GM12874 (cell line): ENCODE measurements around the gene IDI2.

Source experiments
- TF ChIP-seq, protein P1 (sequence below): IDR thresholded peaks from 2 replicates; pipeline ENCODE4 v1.5.1; 2011; ENCODE audit warnings: low read depth, mild to moderate bottlenecking, control low read depth, low read length, moderate library complexity; ENCODE audit not compliant: insufficient read depth

The IDI2 gene

DNA sequence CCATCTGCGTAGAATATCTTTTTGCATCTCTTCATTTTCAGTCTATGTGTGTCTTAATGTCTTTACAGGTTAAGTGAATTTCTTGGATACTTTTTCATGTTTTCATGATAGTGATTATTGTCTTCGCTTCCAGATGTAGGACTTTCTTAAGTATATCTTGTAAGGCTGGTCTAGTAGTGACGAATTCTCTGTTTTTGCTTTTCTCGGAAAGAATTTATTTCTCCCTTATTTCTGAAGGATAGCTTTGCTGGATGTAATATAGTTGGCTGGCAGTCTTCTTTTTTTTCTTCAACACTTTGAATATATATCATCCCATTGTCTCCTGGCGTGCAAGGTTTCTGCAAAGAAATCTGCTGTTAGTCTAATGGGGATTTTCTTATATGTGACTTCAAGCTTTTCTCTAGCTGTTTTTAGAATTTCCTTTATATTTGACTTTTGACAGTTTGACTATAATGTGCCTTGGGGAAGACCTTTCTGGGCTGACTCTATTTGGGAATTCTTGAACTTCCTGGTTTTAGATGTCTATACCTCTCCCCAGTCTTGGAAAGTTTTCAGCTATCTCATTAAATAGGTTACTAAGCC lies 23.1 kb downstream of the IDI2 start:
- TF ChIP-seq, protein P1, sequence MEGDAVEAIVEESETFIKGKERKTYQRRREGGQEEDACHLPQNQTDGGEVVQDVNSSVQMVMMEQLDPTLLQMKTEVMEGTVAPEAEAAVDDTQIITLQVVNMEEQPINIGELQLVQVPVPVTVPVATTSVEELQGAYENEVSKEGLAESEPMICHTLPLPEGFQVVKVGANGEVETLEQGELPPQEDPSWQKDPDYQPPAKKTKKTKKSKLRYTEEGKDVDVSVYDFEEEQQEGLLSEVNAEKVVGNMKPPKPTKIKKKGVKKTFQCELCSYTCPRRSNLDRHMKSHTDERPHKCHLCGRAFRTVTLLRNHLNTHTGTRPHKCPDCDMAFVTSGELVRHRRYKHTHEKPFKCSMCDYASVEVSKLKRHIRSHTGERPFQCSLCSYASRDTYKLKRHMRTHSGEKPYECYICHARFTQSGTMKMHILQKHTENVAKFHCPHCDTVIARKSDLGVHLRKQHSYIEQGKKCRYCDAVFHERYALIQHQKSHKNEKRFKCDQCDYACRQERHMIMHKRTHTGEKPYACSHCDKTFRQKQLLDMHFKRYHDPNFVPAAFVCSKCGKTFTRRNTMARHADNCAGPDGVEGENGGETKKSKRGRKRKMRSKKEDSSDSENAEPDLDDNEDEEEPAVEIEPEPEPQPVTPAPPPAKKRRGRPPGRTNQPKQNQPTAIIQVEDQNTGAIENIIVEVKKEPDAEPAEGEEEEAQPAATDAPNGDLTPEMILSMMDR: no peak

DNA sequence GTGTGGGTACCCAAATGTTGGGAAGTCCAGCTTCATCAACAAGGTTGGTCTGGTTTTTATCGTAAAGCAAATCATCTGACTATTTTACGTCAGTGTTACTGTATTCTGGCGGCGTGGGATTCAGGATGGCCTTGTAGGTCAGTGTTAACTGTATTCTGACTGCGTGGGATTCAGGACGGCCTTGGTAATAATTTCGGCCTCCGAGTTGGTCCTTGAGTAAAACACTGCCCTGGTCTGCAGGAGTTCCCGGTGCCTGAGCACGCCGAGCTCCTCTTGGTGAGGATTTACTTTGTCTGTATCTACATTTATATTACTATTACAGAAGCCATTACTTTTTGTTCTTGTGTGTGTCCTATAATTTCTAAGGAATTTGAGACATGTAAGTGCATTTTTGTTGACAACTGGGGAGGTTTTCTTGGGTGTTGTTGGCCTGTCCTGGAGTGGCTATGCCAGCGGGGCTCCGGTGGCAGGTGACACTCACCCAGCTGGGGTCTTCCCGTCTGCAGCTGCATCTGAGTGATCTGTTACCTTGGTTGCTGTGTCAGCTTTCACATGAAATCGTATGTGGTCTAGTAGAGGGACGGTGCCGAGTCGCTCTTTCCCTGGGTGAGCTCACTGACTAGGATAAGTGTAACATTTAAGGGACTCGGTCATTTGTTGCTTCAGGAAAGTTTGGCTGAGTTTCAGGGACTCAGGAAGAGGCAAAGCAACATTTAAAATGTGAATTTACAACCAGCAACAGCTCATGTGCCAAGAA lies 28.2 kb downstream of the IDI2 start:
- TF ChIP-seq, protein P1: no peak

DNA sequence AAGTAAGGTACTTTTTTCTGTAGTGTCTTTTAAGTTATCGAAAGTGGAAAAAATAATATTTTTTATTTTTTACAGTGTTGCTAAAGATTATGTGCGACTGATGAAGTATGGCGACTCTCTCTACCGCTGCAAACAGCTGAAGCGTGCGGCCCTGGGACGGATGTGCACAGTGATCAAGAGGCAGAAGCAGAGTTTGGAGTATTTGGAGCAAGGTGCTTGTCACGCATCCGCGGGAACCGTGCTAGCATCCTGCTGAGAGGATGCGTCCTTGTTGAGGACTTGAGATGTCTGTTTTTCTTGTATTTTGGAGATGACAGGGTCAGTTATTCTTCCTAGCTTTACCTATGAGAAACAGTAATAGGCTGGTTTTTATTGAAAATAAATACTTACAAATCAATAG lies 29.6 kb downstream of the IDI2 start:
- TF ChIP-seq, protein P1: no peak

DNA sequence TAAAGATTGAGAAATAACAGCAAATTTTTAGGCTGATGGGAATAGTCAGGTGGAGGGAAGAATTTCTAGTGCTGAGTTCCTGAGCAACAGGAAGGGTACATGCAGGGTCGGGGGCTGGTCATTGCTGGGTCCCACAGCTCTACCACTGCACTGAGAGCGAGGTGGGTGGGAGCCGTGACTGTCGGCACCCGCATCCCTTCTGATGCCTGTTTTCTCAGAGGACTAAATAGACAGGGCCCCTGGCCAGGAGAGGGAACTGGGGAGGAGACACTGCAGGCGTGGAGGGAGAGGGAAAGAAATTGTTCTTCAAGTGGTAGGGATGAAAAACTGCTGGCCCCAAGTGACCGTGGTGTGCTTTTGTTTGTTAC lies 30.1 kb downstream of the IDI2 start:
- TF ChIP-seq, protein P1: no peak

DNA sequence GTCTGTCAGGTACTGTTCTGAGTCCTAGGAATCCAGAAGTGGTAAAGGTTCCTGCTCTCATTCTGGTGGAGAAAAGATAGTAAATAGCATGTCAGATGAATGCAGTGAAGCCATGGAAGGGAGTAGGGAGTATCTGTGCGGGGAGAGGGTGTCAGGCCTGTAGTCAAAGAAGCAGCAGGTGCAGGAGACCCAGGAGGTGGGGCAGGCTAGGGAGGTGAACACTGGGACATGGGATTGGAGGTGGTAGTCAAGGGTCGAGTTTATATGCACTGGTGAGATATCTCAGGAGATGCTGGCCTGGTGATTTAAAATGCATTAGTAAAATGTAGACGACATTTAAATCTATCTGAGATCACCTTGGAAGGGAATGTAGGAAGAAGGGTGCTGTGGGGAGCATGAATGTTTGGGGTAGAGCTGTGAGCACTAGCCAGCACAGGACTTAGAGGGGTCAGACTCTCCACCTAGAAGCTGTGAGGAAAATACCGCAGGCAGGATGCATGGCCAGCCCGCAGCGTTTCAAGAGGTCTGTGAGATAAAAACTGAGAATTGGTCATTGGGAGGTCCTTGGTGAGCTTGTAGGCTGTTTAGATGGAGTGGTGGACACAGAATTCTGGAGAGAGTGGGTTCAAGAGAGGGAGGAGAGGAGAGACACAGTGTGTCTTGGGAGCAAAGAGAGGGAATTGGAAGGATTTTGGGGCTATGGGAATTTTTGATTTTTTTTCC lies 30.7 kb downstream of the IDI2 start:
- TF ChIP-seq, protein P1: no peak

DNA sequence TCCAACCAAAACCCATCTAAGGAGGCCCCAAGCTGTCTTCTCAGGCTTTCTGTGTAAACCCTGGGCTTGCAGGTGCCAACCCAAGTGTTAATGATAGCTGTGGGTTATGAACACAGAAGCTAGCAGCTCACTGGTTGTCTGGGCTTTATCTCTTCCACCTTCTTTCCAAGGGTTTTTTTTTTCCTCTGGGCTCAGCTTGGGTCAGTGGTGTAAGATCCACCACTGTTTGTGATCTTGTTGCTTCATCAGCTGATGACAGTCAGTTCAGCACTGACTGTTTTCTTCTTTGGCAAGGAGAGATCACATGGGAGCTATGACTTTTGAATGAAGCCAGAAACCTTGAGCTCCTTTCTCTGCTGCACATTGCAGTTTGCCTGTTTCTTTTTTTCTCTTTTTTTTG lies 32.8 kb downstream of the IDI2 start:
- TF ChIP-seq, protein P1: no peak

DNA sequence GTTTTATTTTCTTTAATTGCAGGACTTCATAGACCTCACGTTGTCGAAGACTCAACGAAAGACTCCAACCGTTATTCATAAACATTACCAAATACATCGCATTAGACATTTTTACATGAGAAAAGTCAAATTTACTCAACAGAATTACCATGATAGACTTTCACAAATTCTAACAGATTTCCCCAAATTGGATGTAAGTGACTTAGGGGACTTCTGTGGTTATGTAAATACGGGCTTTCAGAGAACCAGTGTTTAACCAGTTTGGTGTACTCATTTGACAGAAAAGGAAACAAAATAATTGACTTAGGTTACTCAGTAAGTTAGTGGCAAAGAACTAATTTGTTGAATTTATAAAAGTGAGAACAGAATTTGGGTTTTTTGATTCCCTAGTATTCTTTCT lies 33.2 kb downstream of the IDI2 start:
- TF ChIP-seq, protein P1: no peak
